Measurements from ENCODE around the gene MYEF2.

GRCh38 chr15:48103647-48104046, 74.4 kb downstream of the MYEF2 start:
- no peak for TF ChIP-seq CTCF (IDR thresholded peaks at IDR 0.05)
- no peak for TF ChIP-seq EZH2phosphoT487 (IDR thresholded peaks at IDR 0.05)

Data from neural progenitor cell (in vitro differentiated cells).